Common myeloid progenitor, CD34-positive (primary cell): ENCODE measurements around the gene GFAP.

Experiments
- CTCF ChIA-PET: fragments of 350-600 bp; sonication (Branson Sonifier 250); formaldehyde crosslinking; loops from one replicate; lab custom pipeline; 2021; ENCODE audit warnings: antibody characterized with exemption; lab: Charles Lee
- POLR2A ChIA-PET: fragments of 350-600 bp; sonication (Branson Sonifier 250); formaldehyde crosslinking; loops from one replicate; lab custom pipeline; 2021; ENCODE audit warnings: antibody characterized with exemption; lab: Charles Lee
- DNase-seq, 3 donors: peaks; one replicate each; pipeline versions ENCODE4 v3.0.0 to v3.0.0-alpha.2; 2013
- H3K27ac ChIP-seq, 2 experiments: 1 replicate in 1 of 2; 2 replicates in 1 of 2; pipeline ENCODE4 v1.7.0; 2013; ENCODE audit warnings: inconsistent platforms in 2 of 2, low read length in 2 of 2, mild to moderate bottlenecking in 2 of 2, low read depth in 1 of 2, moderate library complexity in 1 of 2; ENCODE audit not compliant: severe bottlenecking in 2 of 2, insufficient read depth in 1 of 2, poor library complexity in 1 of 2
- H3K27me3 ChIP-seq, 5 experiments: replicated peaks in 2 of 5; 1 replicate in 3 of 5; 2 replicates in 2 of 5; pipeline versions ENCODE4 v1.6.1 to v1.7.0; 2013; ENCODE audit warnings: low read length in 4 of 5, mild to moderate bottlenecking in 2 of 5, moderate library complexity in 2 of 5, inconsistent platforms in 1 of 5; ENCODE audit not compliant: insufficient read depth in 5 of 5, control insufficient read depth in 4 of 5
- H3K36me3 ChIP-seq, 4 experiments: 1 replicate in 2 of 4; 2 replicates in 2 of 4; pipeline versions ENCODE4 v1.6.1 to v1.7.0; 2013; ENCODE audit warnings: low read length in 3 of 4, control low read depth in 1 of 4, mild to moderate bottlenecking in 1 of 4; ENCODE audit not compliant: control insufficient read depth in 4 of 4, insufficient read depth in 4 of 4
- H3K4me1 ChIP-seq, 4 experiments: 1 replicate in 3 of 4; 2 replicates in 1 of 4; pipeline versions ENCODE4 v1.6.1 to v1.7.1; 2013; ENCODE audit warnings: low read length in 3 of 4, mild to moderate bottlenecking in 3 of 4, control low read depth in 1 of 4, inconsistent platforms in 1 of 4, moderate library complexity in 1 of 4; ENCODE audit not compliant: control insufficient read depth in 4 of 4, insufficient read depth in 4 of 4; ENCODE audit errors: control extremely low read depth in 1 of 4
- H3K4me3 ChIP-seq, 7 experiments: 1 replicate in 4 of 7; 2 replicates in 3 of 7; pipeline versions ENCODE4 v1.5.1 to v1.7.0; 2013; ENCODE audit warnings: mild to moderate bottlenecking in 7 of 7, low read length in 6 of 7, moderate library complexity in 6 of 7, inconsistent platforms in 2 of 7, low read depth in 2 of 7, control low read depth in 1 of 7; ENCODE audit not compliant: insufficient read depth in 4 of 7, control insufficient read depth in 1 of 7; ENCODE audit errors: extremely low read depth in 1 of 7
- H3K9me3 ChIP-seq, 5 experiments: 1 replicate in 4 of 5; 2 replicates in 1 of 5; pipeline versions ENCODE4 v1.6.1 to v1.7.1; 2013; ENCODE audit warnings: low read length in 4 of 5, mild to moderate bottlenecking in 2 of 5, inconsistent platforms in 1 of 5, low read depth in 1 of 5, moderate library complexity in 1 of 5; ENCODE audit not compliant: control insufficient read depth in 4 of 5, insufficient read depth in 2 of 5; ENCODE audit errors: control extremely low read depth in 1 of 5
- WGBS: methylation state at CpG from one replicate; pipeline ENCODE4 v1.1.5; 2013; ENCODE audit not compliant: insufficient coverage; 5-methylcytosine and 5-hydroxymethylcytosine counted together

Gene GFAP

GRCh38 chr17:44932096-44932786 is 16.9 kb upstream of the GFAP start:
- Histone ChIP-seq H3K4me3 (no peak overlapping the region), H3K4me1 (no peaks in the 10 kb centered on the region), H3K9me3 (no peaks in the 10 kb centered on the region), H3K27me3 (no peaks in the 10 kb centered on the region), H3K36me3 (peaks cover 0 to 88% (median 51%) of the 10 kb centered on the region in 4 experiments), H3K27ac (no peak overlapping the region)
- no peak for DNase-seq
- WGBS, result 88% methylated on average over 6 of the region's 8 CpGs
- CTCF ChIA-PET, result interaction anchor here (1.0 to 3.4 kb wide), 4 partner anchors 10 to 90 kb away, joined by 3 to 17 read pairs (median 4); no protein-coding TSS in a partner anchor
- POLR2A ChIA-PET, result interaction anchor here (0.8 kb wide), 1 partner anchor 216 kb away, joined by 3 read pairs; the partner anchor contains the start of gene HEXIM1

- no peak for DNase-seq
- H3K27ac ChIP-seq, result no peak overlapping the region
- no peaks in the 10 kb centered on the region for H3K4me1 ChIP-seq
- ChIA-PET CTCF (interaction anchor here (1.7 to 3.4 kb wide), 2 partner anchors 11 to 13 kb away, joined by 6 to 17 read pairs; no protein-coding TSS in a partner anchor), POLR2A (interaction anchor here (0.8 to 1.1 kb wide), 2 partner anchors 30 to 217 kb away, joined by 3 read pairs; partner anchors contain the start of gene HEXIM1)
- H3K9me3 ChIP-seq, result no peaks in the 10 kb centered on the region
- H3K4me3 ChIP-seq, result no peak overlapping the region
- WGBS, result 100% methylated on average over 4 of the region's 5 CpGs
- peaks cover 0 to 97% (median 56%) of the 10 kb centered on the region in 4 experiments for H3K36me3 ChIP-seq
- no peaks in the 10 kb centered on the region for H3K27me3 ChIP-seq
Measured at GRCh38 chr17:44931376-44931775, 16.1 kb upstream of the GFAP start.

GRCh38 chr17:44930667-44931066 is 15.4 kb upstream of the GFAP start:
- ChIA-PET CTCF (interaction anchor here (3.4 kb wide), 1 partner anchor 10 kb away, joined by 17 read pairs; no protein-coding TSS in a partner anchor), POLR2A (interaction anchor here (1.1 kb wide), 1 partner anchor 29 kb away, joined by 3 read pairs; no protein-coding TSS in a partner anchor)
- peaks cover 0 to 98% (median 58%) of the 10 kb centered on the region in 4 experiments for H3K36me3 ChIP-seq
- no peaks in the 10 kb centered on the region for H3K27me3 ChIP-seq
- no peaks in the 10 kb centered on the region for H3K4me1 ChIP-seq
- WGBS, result 100% methylated on average over 5 of the region's 6 CpGs
- no peak overlapping the region for H3K4me3 ChIP-seq
- H3K27ac ChIP-seq, result no peak overlapping the region
- DNase-seq, result no peak
- H3K9me3 ChIP-seq, result no peaks in the 10 kb centered on the region

GRCh38 chr17:44928950-44929720 is 13.8 kb upstream of the GFAP start:
- H3K27me3 ChIP-seq, result no peaks in the 10 kb centered on the region
- H3K27ac ChIP-seq, result no peak overlapping the region
- peaks cover 0 to 83% (median 49%) of the 10 kb centered on the region in 4 experiments for H3K36me3 ChIP-seq
- POLR2A ChIA-PET, result no interaction called here
- no peak for DNase-seq
- no peaks in the 10 kb centered on the region for H3K9me3 ChIP-seq
- H3K4me3 ChIP-seq, result no peak overlapping the region
- CTCF ChIA-PET, result interaction anchor here (0.9 kb wide), 1 partner anchor 171 kb away, joined by 5 read pairs; no protein-coding TSS in a partner anchor
- WGBS, result 97% methylated on average over 6 of the region's 7 CpGs
- H3K4me1 ChIP-seq, result no peaks in the 10 kb centered on the region

GRCh38 chr17:44928136-44928535 is 12.8 kb upstream of the GFAP start:
- H3K27me3 ChIP-seq, result no peaks in the 10 kb centered on the region
- 99% methylated on average over 14 of the region's 15 CpGs for WGBS
- peaks cover 0 to 75% (median 42%) of the 10 kb centered on the region in 4 experiments for H3K36me3 ChIP-seq
- no peak for DNase-seq
- H3K4me1 ChIP-seq, result no peaks in the 10 kb centered on the region
- POLR2A ChIA-PET, result no interaction called here
- no peak overlapping the region for H3K27ac ChIP-seq
- H3K9me3 ChIP-seq, result no peaks in the 10 kb centered on the region
- CTCF ChIA-PET, result interaction anchor here (1.1 kb wide), 1 partner anchor 172 kb away, joined by 3 read pairs; no protein-coding TSS in a partner anchor
- no peak overlapping the region for H3K4me3 ChIP-seq

- Histone ChIP-seq H3K36me3 (peaks cover 0 to 71% (median 38%) of the 10 kb centered on the region in 4 experiments), H3K27me3 (peaks cover 0 to 2% (median 0%) of the 10 kb centered on the region in 5 experiments), H3K9me3 (no peaks in the 10 kb centered on the region), H3K4me3 (no peak overlapping the region), H3K4me1 (no peaks in the 10 kb centered on the region), H3K27ac (no peak overlapping the region)
- ChIA-PET POLR2A (no interaction called here), CTCF (interaction anchor here (1.1 to 13.3 kb wide), 3 partner anchors 12 to 172 kb away, joined by 3 to 162 read pairs (median 4); partner anchors contain the start of gene GFAP)
- DNase-seq, result no peak
- 97% methylated on average over 3 of the region's 3 CpGs for WGBS
Measured at GRCh38 chr17:44927696-44928095, 12.4 kb upstream of the GFAP start.
